Prostate gland (tissue), 2 donors: ENCODE results near the gene PDS5B. TPM values are rescaled to one million over a fixed set of nuclear protein-coding genes. Genes with fewer than 3 reads are reported as not detected.

Experiments used
- DNase-seq: peaks from one replicate; pipeline ENCODE4 v3.0.0-alpha.2; 2019; ENCODE audit warnings: low spot score
- H3K27ac ChIP-seq, 2 donors: fragments of 200-600 bp; sonication (generic); 2 replicates each; pipeline ENCODE4 v1.5.1; 2017 to 2019
- H3K27me3 ChIP-seq: fragments of 200-600 bp; sonication (generic); replicated peaks from 2 replicates; pipeline ENCODE4 v1.5.1; 2019; ENCODE audit not compliant: insufficient read depth
- H3K36me3 ChIP-seq, 2 donors: fragments of 200-600 bp; sonication (generic); 1 replicate in 1 of 2; 2 replicates in 1 of 2; pipeline versions ENCODE4 v1.5.1 to v1.8.1; 2017 to 2019
- H3K4me1 ChIP-seq: fragments of 200-600 bp; sonication (generic); replicated peaks from 2 replicates; pipeline ENCODE4 v1.5.1; 2019
- H3K4me3 ChIP-seq, 2 donors: fragments of 200-600 bp; sonication (generic); 2 replicates each; pipeline ENCODE4 v1.5.1; 2017 to 2019
- H3K9me3 ChIP-seq: fragments of 200-600 bp; sonication (generic); 2 replicates; pipeline ENCODE4 v1.5.1; 2017
- CTCF ChIP-seq, 4 experiments: fragments of 200-600 bp in 2 of 4; fragments of 450-650 bp in 2 of 4; sonication (generic) in 2 of 4; IDR thresholded peaks; 1 replicate in 3 of 4; 2 replicates in 1 of 4; pipeline ENCODE4 v1.5.1; 2016 to 2019; ENCODE audit warnings: antibody characterized with exemption in 4 of 4, mild to moderate bottlenecking in 2 of 4, moderate library complexity in 2 of 4
- POLR2A ChIP-seq: fragments of 450-650 bp; IDR thresholded peaks from one replicate; pipeline ENCODE4 v1.6.1; 2016; ENCODE audit warnings: antibody characterized with exemption, mild to moderate bottlenecking
- POLR2AphosphoS5 ChIP-seq: sonication (generic); formaldehyde crosslinking; IDR thresholded peaks from one replicate; pipeline ENCODE4 v1.6.1; 2017; ENCODE audit warnings: antibody characterized with exemption
- WGBS: methylation state at CpG from one replicate; pipeline ENCODE4 v1.1.5; 2018; 5-methylcytosine and 5-hydroxymethylcytosine counted together
- intact Hi-C: fragments of 100-400 bp; cut with DNase I; formaldehyde crosslinking; loops from one replicate; pipeline ENCODE4 v1.14.2; 2022
- total RNA-seq, 2 donors: library from RNA; depleted of rRNA; stranded (reverse); fragments of >200 nt; gene quantifications; one replicate each; pipeline ENCODE4 v1.1.0, GENCODE V29; 2016

Gene PDS5B
- total RNA-seq, 2 donors from 2014 or later: 37.0 to 63.3 TPM

DNA sequence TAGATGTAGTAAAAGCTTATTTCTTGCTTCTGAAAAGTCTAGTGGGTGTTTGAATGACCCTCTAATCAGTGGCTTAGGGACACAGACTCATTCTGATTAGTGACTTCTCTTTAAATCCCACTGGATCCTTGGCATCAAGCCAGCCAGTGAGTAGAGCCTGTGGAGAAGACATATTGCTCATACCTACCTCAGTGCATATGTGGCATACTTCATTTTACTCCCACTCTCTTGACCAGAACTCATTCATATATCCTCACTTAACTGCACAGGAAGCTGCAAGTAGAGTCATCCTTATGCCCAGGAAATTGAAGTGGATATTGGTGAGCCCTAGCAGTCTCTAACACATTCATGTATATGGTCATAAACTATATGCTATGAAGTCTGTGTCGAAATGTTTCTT is 148.3 kb downstream of the PDS5B start:
- peaks cover 7% of the 10 kb centered on the region for H3K4me1 ChIP-seq
- DNase-seq: no peak
- H3K27ac ChIP-seq: no peak overlapping the region
- TF ChIP-seq POLR2AphosphoS5: no peak
- H3K27me3 ChIP-seq: no peaks in the 10 kb centered on the region
- 100% methylated on average over 1 of the region's 1 CpG for WGBS
- no peaks in the 10 kb centered on the region for H3K9me3 ChIP-seq
- H3K4me3 ChIP-seq: no peak overlapping the region
- intact Hi-C loops: no loop called here
- H3K36me3 ChIP-seq: no peaks in the 10 kb centered on the region

DNA sequence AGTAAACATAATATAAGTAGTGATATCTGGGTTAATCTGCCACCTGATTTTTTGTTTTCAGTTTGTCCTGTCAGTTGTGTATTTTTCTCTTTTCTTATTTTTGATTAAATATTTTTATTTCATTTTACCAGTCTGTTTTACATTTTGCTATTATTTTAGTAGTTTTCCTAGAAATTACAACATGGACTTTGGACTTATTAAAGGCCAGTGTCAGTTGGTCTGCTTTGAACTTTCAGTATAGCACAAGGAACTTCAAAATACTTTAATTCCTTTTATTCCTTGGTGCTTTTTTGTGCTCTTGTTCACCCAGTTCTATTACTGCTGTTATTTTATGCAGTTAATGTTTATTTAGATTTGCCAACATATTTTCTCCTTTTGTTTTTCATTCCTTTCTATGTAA is 149.6 kb downstream of the PDS5B start:
- peak overlapping the region; percentile 72 to 74 for H3K27ac ChIP-seq

DNA sequence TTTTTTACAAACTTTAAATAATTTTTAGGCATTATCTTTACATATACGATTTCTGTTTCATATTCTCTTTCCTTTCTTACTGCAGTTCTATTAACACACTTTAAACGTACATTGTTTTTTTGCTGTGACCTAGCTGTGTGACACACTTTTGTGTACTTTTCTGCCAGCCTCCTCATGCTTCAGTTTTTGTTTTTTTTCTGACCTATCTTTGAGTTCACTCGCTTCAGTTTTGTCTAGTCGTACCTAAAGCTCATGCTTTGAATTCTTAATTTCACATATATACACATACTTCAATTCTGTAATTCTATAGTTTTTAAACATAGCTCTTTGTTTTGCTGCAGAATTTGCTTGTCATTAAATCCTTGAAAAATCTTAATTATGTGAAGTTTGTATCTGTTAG is 150.4 kb downstream of the PDS5B start:
- no peak for TF ChIP-seq CTCF (IDR thresholded peaks at IDR 0.05)
- TF ChIP-seq POLR2AphosphoS5: no peak
- TF ChIP-seq POLR2A: no peak
- peak overlapping the region; percentile 72 to 74 for H3K27ac ChIP-seq
- intact Hi-C loops: no loop called here
- peak overlapping the region; percentile 14 to 28 for H3K4me3 ChIP-seq
- 21% methylated on average over 4 of the region's 4 CpGs for WGBS
- no peak for DNase-seq
- no peaks in the 10 kb centered on the region for H3K36me3 ChIP-seq
- H3K9me3 ChIP-seq: no peaks in the 10 kb centered on the region
- H3K27me3 ChIP-seq: no peaks in the 10 kb centered on the region
- H3K4me1 ChIP-seq: no peaks in the 10 kb centered on the region

More for the DNA sequence above, 149.6 kb downstream of the PDS5B start:
- H3K27me3 ChIP-seq: no peaks in the 10 kb centered on the region
- no peak overlapping the region for H3K4me3 ChIP-seq
- DNase-seq: no peak
- TF ChIP-seq POLR2AphosphoS5: no peak
- no peak for TF ChIP-seq POLR2A
- TF ChIP-seq CTCF (IDR thresholded peaks at IDR 0.05): no peak
- no peaks in the 10 kb centered on the region for H3K36me3 ChIP-seq
- no peaks in the 10 kb centered on the region for H3K9me3 ChIP-seq
- intact Hi-C loops: no loop called here
- H3K4me1 ChIP-seq: peaks cover 7% of the 10 kb centered on the region

- peak overlapping the region; percentile 14 to 28 for H3K4me3 ChIP-seq
- DNase-seq: peak; percentile 11
- H3K4me1 ChIP-seq: no peaks in the 10 kb centered on the region
- H3K27ac ChIP-seq: peak overlapping the region; percentile 72 to 74
- intact Hi-C loops: no loop called here
- no peaks in the 10 kb centered on the region for H3K36me3 ChIP-seq
- H3K27me3 ChIP-seq: no peaks in the 10 kb centered on the region
- TF ChIP-seq CTCF (IDR thresholded peaks at IDR 0.05) (no peak), POLR2A (no peak), POLR2AphosphoS5 (peak; percentile 36)
- H3K9me3 ChIP-seq: no peaks in the 10 kb centered on the region
- 5% methylated on average over 2 of the region's 2 CpGs for WGBS
These were observed 150.9 kb downstream of the PDS5B start for GRCh38 chr13:32737111-32737571.

- no peak for TF ChIP-seq POLR2AphosphoS5
- no peak for TF ChIP-seq CTCF (IDR thresholded peaks at IDR 0.05)
- no peak for TF ChIP-seq POLR2A
- intact Hi-C loops: no loop called here
- DNase-seq: no peak
- Histone ChIP-seq H3K27ac (peak overlapping the region; percentile 72 to 74), H3K4me1 (no peaks in the 10 kb centered on the region), H3K4me3 (peak overlapping the region; percentile 14 to 28), H3K9me3 (no peaks in the 10 kb centered on the region), H3K27me3 (no peaks in the 10 kb centered on the region), H3K36me3 (no peaks in the 10 kb centered on the region)
- WGBS: 73% methylated on average over 1 of the region's 1 CpG
These were observed 151.4 kb downstream of the PDS5B start for GRCh38 chr13:32737679-32738078.
